ENCODE measurements around the gene DCC.

GRCh38 chr18:53324353-53324752 is 984.4 kb downstream of the DCC start:
- TF ChIP-seq POLR2A (IDR thresholded peaks at IDR 0.05) (no peak), CTCF (IDR thresholded peaks at IDR 0.05) (no peak), EP300 (IDR thresholded peaks at IDR 0.05) (no peak), POLR2AphosphoS5 (IDR thresholded peaks at IDR 0.05) (no peak)

All from upper lobe of left lung (tissue), 4 donors.